HG02852 (cell line): Measurements from ENCODE around the gene AARS2.
"Not testable (repeated sequence)": the region's sequence is repeated elsewhere in the genome, so short reads cannot be mapped to it uniquely, and the experiment has no call there.

ENCODE experiments used
- ATAC-seq: cut with Tn5 transposase; IDR thresholded peaks from one replicate; pipeline ENCODE4 v1.9.1; 2021; ENCODE audit warnings: mild to moderate bottlenecking, moderate library complexity; ENCODE audit not compliant: unreplicated experiment

The AARS2 gene

DNA sequence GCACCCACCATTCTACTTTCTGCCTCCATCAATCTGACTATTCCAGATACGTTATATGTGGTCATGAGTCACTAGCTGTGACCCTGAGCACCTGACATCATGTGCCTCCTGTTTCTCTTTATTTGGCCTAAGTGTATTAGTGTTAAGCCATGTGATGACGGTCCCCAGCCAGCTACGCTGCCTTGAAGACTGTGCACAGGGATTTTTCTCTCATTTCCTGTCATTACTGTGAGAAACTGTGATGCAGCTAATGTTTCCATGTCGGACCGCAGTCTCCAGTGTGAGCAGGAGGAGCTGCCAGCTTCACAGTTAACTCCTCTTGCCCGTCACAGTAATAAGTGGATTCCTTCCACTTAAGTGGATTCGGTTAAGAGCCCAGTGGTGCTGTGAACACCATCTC is 19.4 kb upstream of the AARS2 start:
- ATAC-seq: no peak

DNA sequence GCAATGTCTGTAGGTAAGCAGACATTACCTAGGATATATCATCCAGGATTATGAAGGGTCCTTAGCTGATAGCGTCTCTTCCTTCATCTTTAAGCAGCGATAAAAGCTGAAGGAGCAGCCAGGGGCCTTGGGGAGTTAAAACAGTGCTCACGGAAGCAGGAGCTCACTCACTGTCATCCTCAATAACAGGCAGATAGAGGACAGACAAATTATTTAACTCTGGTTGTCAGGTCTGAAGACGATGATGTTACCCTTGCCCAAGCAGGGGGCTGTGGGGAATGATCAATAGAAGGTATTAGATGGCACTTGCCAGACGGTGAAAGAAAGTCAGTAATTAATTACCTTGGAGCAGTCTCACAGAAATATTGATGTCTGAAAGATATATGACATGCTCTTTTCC is 16.7 kb upstream of the AARS2 start:
- no peak for ATAC-seq

DNA sequence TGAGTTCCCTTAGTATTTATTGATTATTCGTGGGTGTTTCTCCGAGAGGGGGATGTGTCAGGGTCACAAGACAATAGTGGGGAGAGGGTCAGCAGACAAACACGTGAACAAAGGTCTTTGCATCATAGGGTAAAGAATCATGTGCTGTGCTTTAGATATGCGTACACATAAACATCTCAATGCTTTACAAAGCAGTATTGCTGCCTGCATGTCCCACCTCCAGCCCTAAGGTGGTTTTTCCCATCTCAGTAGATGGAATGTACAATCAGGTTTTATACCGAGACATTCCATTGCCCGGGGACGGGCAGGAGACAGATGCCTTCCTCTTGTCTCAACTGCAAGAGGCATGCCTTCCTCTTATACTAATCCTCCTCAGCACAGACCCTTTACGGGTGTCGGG is 15.1 kb upstream of the AARS2 start:
- not testable (repeated sequence) for ATAC-seq

GRCh38 chr6:44327760-44328159 is 14.6 kb upstream of the AARS2 start:
- no peak for ATAC-seq

DNA sequence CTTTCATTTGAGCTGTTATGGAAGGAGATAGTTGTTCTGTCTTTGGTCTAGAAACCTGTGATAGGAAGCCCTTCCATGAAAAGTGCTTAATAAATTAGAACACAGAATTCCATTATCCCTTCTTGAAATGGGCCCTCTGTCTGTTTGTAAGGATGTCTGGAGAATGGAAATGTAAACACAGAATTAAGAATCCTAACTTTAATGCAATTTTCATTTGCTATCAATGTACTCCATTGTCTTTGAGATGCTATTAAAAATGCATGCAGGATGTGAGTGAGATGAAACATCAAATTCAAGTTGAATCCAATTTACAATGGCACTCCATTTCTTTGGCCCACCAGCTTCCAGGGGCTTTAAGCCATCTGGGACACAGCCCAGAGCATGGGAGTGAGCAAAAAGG is 13.9 kb upstream of the AARS2 start:
- ATAC-seq: no peak

DNA sequence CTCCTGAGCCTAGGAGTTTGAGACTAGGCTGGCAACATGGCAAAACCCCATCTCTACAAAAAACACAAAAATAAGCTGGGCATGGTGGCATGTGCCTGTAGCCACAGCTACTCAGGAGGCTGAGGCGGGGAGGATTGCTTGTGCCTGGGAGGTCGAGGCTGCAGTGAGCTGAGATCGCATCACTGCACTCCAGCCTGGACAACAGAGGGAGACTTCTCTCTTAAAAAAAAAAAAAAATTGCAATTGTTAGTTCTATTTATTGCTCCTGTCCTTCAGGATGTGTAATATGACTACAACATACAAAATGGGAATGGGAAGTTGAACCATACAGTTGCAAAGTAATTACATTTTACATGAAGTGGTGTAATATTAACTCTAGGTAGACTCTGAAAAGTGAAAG is 8.1 kb upstream of the AARS2 start:
- ATAC-seq: no peak

DNA sequence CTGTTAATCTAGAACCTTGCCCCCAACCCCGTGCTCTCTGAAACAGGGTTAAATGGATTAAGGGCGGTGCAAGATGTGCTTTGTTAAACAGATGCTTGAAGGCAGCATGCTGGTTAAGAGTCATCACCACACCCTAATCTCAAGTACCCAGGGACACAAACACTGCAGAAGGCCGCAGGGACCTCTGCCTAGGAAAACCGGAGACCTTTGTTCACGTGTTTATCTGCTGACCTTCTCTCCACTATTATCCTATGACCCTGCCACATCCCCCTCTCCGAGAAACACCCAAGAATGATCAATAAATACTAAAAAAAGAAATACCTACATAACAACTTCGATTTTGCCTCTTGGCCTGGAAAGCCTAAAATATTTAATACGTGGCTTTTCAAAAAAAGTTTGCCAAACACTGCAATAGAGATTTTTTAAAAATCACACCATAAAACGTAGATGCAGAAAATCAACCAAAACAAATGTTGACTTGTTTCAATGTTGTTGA is 4.0 kb upstream of the AARS2 start:
- not testable (repeated sequence) for ATAC-seq

GRCh38 chr6:44316481-44316880 is 3.3 kb upstream of the AARS2 start:
- no peak for ATAC-seq

GRCh38 chr6:44315951-44316350 is 2.8 kb upstream of the AARS2 start:
- no peak for ATAC-seq

DNA sequence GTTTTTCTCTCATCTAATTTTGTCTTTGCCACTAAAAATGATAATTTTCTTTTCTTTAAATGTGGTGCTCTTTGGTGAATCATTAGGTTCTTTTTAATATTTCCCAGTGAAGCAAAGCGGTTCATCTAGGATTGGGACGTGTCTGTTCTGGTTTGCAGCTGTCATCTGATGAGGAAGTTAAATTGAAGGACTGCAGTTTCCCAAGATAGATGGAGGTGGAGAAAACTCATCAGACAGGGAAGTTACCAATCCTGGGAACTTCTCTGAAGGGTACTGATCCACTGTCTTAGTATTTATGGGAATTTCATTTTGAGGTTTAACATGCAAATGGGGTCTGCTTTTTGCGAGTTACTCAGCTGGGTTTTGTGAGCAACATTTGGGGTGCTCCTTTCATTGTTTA is 2.4 kb upstream of the AARS2 start:
- ATAC-seq: no peak

- not testable (repeated sequence) for ATAC-seq
Observed at GRCh38 chr6:44314657-44315056, 1.5 kb upstream of the AARS2 start.

GRCh38 chr6:44311767-44312166 is 1.4 kb downstream of the AARS2 start:
- ATAC-seq: no peak

- no peak for ATAC-seq
Observed at GRCh38 chr6:44311304-44311703, 1.8 kb downstream of the AARS2 start.

DNA sequence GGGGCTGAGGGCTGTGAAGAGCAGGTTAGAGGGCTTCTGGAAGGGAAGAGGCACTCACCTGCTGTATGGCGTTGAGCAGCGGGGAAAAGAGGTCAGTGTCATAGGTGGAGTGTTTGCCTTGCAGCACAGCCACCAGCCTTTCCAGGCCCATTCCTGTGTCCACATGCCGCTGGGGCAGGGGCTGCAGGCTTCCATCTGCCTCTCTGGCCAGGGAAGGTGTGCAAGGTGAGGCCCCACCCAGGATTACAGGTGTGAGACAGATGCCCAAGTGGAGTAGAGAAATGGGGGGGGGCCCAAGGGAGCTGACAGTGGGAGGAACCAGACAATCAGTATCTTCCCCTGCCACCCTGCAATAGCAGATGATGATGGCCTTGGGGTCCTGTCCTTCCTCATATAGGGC is 2.9 kb downstream of the AARS2 start:
- no peak for ATAC-seq

- ATAC-seq: no peak
Observed at GRCh38 chr6:44309631-44310030, 3.5 kb downstream of the AARS2 start.

DNA sequence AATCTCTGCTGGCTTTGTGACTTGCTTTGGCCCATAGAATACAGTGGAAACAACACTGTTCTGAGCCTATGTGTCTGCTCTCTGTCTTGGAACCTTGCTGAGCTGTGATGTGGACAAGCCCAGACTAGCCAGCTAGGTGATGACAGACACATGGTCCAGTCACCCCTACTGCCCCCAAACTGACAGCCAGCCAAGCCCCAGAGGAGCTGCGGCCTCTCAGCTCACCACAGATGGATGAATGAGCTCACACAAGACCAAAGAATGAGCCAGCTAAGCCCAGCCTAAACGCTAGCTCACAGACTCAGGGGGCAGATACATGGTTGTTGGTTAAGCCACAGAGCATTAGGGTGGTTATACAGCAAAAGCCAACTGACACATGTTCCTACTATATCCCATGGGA is 4.1 kb downstream of the AARS2 start:
- ATAC-seq: no peak

- ATAC-seq: no peak
Observed at GRCh38 chr6:44307217-44307616, 5.9 kb downstream of the AARS2 start.

- ATAC-seq: no peak
Observed at GRCh38 chr6:44306710-44307109, 6.4 kb downstream of the AARS2 start.

GRCh38 chr6:44305200-44305725 is 7.9 kb downstream of the AARS2 start:
- ATAC-seq: no peak

GRCh38 chr6:44304282-44305199 is 8.6 kb downstream of the AARS2 start:
- ATAC-seq: no peak

- no peak for ATAC-seq
Observed at GRCh38 chr6:44303842-44304241, 9.3 kb downstream of the AARS2 start.

DNA sequence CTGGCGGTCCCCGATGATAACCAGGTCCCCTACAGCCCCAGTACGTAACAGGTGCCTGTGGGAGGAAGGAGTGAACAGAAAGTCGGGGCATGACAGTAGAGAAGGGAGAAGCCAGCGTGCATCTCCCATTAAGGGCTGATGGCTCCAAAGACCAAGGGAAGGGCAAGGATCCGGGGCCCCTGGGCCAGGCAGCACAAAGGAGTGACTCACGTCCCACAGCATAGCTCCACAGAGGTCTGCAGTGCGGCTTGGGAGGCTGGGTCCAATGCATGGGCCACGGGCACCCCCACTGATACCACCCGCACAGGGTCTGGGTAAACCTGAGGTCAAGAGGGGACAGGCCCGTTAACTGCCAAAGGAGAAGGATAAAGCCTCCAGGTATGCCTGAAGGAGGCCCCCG is 10.3 kb downstream of the AARS2 start:
- ATAC-seq: no peak
